HepG2 (cell line): ENCODE data around the gene TBL3. TPM values are rescaled to one million over a fixed set of nuclear protein-coding genes. Genes with fewer than 3 reads are reported as not detected.

ENCODE experiments used
- BORCS8-MEF2B ChIP-seq: sonication (generic); formaldehyde crosslinking; IDR thresholded peaks from 2 replicates; pipeline ENCODE4 v1.8.0; 2022; ENCODE audit warnings: mild to moderate bottlenecking, missing genetic modification reagents
- CBX5 ChIP-seq: sonication (generic); formaldehyde crosslinking; IDR thresholded peaks from 2 replicates; pipeline ENCODE4 v1.4.0; 2020; ENCODE audit warnings: missing genetic modification reagents, borderline replicate concordance
- ERF ChIP-seq: IDR thresholded peaks from 2 replicates; pipeline ENCODE4 v1.6.1; 2018; ENCODE audit warnings: missing biosample characterization, missing genetic modification reagents
- KLF11 ChIP-seq: IDR thresholded peaks from 2 replicates; pipeline ENCODE4 v1.6.1; 2016; ENCODE audit warnings: missing compliant biosample characterization
- MAF1 ChIP-seq: sonication (generic); formaldehyde crosslinking; IDR thresholded peaks from 2 replicates; pipeline ENCODE4 v1.5.0; 2020; ENCODE audit warnings: missing genetic modification reagents, borderline replicate concordance
- NFRKB ChIP-seq: fragments of 450-650 bp; IDR thresholded peaks from 2 replicates; pipeline ENCODE4 v1.6.1; 2017
- NR0B2 ChIP-seq: sonication (generic); formaldehyde crosslinking; IDR thresholded peaks from 2 replicates; pipeline ENCODE4 v1.4.0; 2020; ENCODE audit warnings: mild to moderate bottlenecking, missing genetic modification reagents
- SMC3 ChIP-seq: IDR thresholded peaks from 2 replicates; pipeline ENCODE4 v1.6.1; 2011; ENCODE audit warnings: low read length, improper control_type of control experiment
- SNAI1 ChIP-seq: sonication (generic); formaldehyde crosslinking; IDR thresholded peaks from 2 replicates; pipeline ENCODE4 v1.5.0; 2020; ENCODE audit warnings: mild to moderate bottlenecking, missing genetic modification reagents, borderline replicate concordance
- SNRNP70 ChIP-seq: fragments of 200-400 bp; formaldehyde crosslinking; IDR thresholded peaks from 2 replicates; pipeline ENCODE4 v1.6.1; 2017; ENCODE audit warnings: mild to moderate bottlenecking, low read depth, low read length, moderate library complexity
- SRSF1 ChIP-seq: fragments of 200-400 bp; formaldehyde crosslinking; optimal IDR thresholded peaks from 2 replicates; pipeline ENCODE3; 2017; ENCODE audit warnings: mild to moderate bottlenecking, low read depth, low read length, moderate library complexity
- ZBED4 ChIP-seq: sonication (generic); formaldehyde crosslinking; IDR thresholded peaks from 2 replicates; pipeline ENCODE4 v1.4.0; 2020; ENCODE audit warnings: missing genetic modification reagents, borderline replicate concordance
- ZNF335 ChIP-seq: sonication (generic); formaldehyde crosslinking; IDR thresholded peaks from 2 replicates; pipeline ENCODE4 v1.4.0; 2020; ENCODE audit warnings: missing genetic modification reagents
- ZNF556 ChIP-seq: sonication (generic); formaldehyde crosslinking; IDR thresholded peaks from 2 replicates; pipeline ENCODE4 v1.4.0; 2020; ENCODE audit warnings: mild to moderate bottlenecking, missing genetic modification reagents, borderline replicate concordance
- ZNF557 ChIP-seq: sonication (generic); formaldehyde crosslinking; IDR thresholded peaks from 2 replicates; pipeline ENCODE4 v1.4.0; 2020; ENCODE audit warnings: missing genetic modification reagents
- ZSCAN9 ChIP-seq: IDR thresholded peaks from 2 replicates; pipeline ENCODE4 v1.6.1; 2016; ENCODE audit warnings: borderline replicate concordance
- polyA plus RNA-seq, 8 experiments: library from polyadenylated mRNA; depleted of rRNA in 3 of 8; stranded (reverse) in 7 of 8; unstranded in 1 of 8; fragments of >200 nt; fragmentation: Illumina TruSeq in 4 of 8; extraction: Trizol in 4 of 8; gene quantifications; 2 replicates each; pipeline versions ENCODE4 v1.2.1 to v1.2.3, GENCODE V29; 2011 to 2016; ENCODE audit warnings: low read depth in 4 of 8, missing spikeins in 1 of 8, mixed read lengths in 1 of 8; ENCODE audit not compliant: insufficient read depth in 1 of 8
- total RNA-seq, 5 experiments: library from RNA; depleted of rRNA; stranded (reverse); fragments of >200 nt; fragmentation: Illumina TruSeq; extraction: Trizol; gene quantifications; 2 replicates each; pipeline ENCODE4 v1.2.3, GENCODE V29; 2016; ENCODE audit warnings: low read depth in 1 of 5
- TF ChIP-seq, protein P1 (sequence below): sonication (generic); formaldehyde crosslinking; IDR thresholded peaks from 2 replicates; pipeline ENCODE4 v1.5.0; 2020; ENCODE audit warnings: mild to moderate bottlenecking, missing genetic modification reagents
- TF ChIP-seq, protein P2 (sequence below): sonication (generic); formaldehyde crosslinking; IDR thresholded peaks from 2 replicates; pipeline ENCODE4 v1.4.0; 2020; ENCODE audit warnings: missing genetic modification reagents
- TF ChIP-seq, protein P3 (sequence below): sonication (generic); formaldehyde crosslinking; IDR thresholded peaks from 2 replicates; pipeline ENCODE4 v1.5.0; 2020; ENCODE audit warnings: missing genetic modification reagents

TBL3 gene
- total and polyA plus RNA-seq, 2 of the 13 experiments (the other 11 are each of a cell fraction or from before 2014, with no cell fraction given): 16.8 to 38.0 TPM

GRCh38 chr16:1983544-1984346 is 11.9 kb downstream of the TBL3 start, which contains the start of gene GFER (continued):
- TF ChIP-seq ZBED4 (CRISPR knock-in tag) (peak; percentile 48; the same call in 1 of the 2 replicates), SNAI1 (CRISPR knock-in tag) (no peak), NFRKB (no peak), CBX5 (no peak; the same call in 1 of the 2 replicates), ZNF556 (0 out of 2 replicates have a peak, but pooled peaks have one; percentile 19), BORCS8-MEF2B (no peak; the same call in 1 of the 2 replicates), MAF1 (CRISPR knock-in tag) (no peak), ZNF335 (CRISPR knock-in tag) (no peak), NR0B2 (no peak; the same call in 1 of the 2 replicates), ERF (peak; percentile 77; the same call in 1 of the 2 replicates), SMC3 (no peak), ZNF557 (CRISPR knock-in tag) (no peak), SNRNP70 (no peak), SRSF1 (no peak), ZSCAN9 (CRISPR knock-in tag) (no peak; the same call in 1 of the 2 replicates), KLF11 (no peak)
- TF ChIP-seq, protein P1, sequence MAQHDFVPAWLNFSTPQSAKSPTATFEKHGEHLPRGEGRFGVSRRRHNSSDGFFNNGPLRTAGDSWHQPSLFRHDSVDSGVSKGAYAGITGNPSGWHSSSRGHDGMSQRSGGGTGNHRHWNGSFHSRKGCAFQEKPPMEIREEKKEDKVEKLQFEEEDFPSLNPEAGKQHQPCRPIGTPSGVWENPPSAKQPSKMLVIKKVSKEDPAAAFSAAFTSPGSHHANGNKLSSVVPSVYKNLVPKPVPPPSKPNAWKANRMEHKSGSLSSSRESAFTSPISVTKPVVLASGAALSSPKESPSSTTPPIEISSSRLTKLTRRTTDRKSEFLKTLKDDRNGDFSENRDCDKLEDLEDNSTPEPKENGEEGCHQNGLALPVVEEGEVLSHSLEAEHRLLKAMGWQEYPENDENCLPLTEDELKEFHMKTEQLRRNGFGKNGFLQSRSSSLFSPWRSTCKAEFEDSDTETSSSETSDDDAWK (CRISPR knock-in tag): no peak
- TF ChIP-seq, protein P2, sequence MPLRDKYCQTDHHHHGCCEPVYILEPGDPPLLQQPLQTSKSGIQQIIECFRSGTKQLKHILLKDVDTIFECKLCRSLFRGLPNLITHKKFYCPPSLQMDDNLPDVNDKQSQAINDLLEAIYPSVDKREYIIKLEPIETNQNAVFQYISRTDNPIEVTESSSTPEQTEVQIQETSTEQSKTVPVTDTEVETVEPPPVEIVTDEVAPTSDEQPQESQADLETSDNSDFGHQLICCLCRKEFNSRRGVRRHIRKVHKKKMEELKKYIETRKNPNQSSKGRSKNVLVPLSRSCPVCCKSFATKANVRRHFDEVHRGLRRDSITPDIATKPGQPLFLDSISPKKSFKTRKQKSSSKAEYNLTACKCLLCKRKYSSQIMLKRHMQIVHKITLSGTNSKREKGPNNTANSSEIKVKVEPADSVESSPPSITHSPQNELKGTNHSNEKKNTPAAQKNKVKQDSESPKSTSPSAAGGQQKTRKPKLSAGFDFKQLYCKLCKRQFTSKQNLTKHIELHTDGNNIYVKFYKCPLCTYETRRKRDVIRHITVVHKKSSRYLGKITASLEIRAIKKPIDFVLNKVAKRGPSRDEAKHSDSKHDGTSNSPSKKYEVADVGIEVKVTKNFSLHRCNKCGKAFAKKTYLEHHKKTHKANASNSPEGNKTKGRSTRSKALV (CRISPR knock-in tag): peak; percentile 98
- TF ChIP-seq, protein P3, sequence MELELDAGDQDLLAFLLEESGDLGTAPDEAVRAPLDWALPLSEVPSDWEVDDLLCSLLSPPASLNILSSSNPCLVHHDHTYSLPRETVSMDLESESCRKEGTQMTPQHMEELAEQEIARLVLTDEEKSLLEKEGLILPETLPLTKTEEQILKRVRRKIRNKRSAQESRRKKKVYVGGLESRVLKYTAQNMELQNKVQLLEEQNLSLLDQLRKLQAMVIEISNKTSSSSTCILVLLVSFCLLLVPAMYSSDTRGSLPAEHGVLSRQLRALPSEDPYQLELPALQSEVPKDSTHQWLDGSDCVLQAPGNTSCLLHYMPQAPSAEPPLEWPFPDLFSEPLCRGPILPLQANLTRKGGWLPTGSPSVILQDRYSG (CRISPR knock-in tag): no peak; the same call in none of the 2 replicates
